AG04449 (cell line): ENCODE data around the gene OGDH.

Experiments used
- CTCF ChIA-PET: fragments of 350-600 bp; formaldehyde crosslinking; extraction: SDS; loops from one replicate; lab custom pipeline; 2021; ENCODE audit warnings: antibody characterized with exemption; lab: Yijun Ruan, JAX
- POLR2A ChIA-PET: fragments of 400-600, 350-600 bp; formaldehyde crosslinking; extraction: SDS; loops from one replicate; lab custom pipeline; 2020; ENCODE audit warnings: antibody characterized with exemption, inconsistent platforms; lab: Yijun Ruan, JAX
- DNase-seq: peaks from one replicate; pipeline ENCODE4 v3.0.0-alpha.2; 2010; ENCODE audit warnings: low read depth, low spot score
- H3K4me3 ChIP-seq: 2 replicates; pipeline ENCODE4 v1.5.1; 2011; ENCODE audit warnings: low read depth, mild to moderate bottlenecking, control low read depth, low read length
- TF ChIP-seq, protein P1 (sequence below): IDR thresholded peaks from one replicate; pipeline ENCODE4 v1.5.1; 2011; ENCODE audit warnings: mild to moderate bottlenecking, moderate library complexity, low read length, control low read depth, inconsistent platforms; ENCODE audit not compliant: insufficient read depth; ENCODE audit errors: missing control alignments

OGDH gene

DNA sequence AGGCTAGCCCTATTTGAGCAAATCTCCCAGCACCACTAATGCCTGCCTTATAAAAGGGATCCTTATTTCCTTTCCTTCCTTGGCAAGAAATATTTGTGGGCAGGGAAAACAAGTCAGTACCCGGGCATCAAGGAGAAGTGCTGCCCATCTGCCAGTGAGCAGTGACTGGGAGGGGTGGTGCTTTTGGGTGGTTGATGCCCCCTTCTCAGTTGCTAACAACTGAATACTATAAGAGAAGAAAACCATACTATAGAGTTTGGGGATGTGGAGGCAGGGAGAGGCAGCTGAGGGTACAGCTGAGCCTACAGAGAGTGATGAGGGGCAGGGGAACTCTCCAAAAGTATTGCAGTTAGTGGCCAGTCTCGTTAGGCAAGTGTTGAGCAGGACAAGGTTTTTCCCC lies 39.3 kb downstream of the OGDH start:
- DNase-seq, result no peak
- no peak overlapping the region for H3K4me3 ChIP-seq
- ChIA-PET CTCF (no interaction called here), POLR2A (no interaction called here)
- TF ChIP-seq, protein P1, sequence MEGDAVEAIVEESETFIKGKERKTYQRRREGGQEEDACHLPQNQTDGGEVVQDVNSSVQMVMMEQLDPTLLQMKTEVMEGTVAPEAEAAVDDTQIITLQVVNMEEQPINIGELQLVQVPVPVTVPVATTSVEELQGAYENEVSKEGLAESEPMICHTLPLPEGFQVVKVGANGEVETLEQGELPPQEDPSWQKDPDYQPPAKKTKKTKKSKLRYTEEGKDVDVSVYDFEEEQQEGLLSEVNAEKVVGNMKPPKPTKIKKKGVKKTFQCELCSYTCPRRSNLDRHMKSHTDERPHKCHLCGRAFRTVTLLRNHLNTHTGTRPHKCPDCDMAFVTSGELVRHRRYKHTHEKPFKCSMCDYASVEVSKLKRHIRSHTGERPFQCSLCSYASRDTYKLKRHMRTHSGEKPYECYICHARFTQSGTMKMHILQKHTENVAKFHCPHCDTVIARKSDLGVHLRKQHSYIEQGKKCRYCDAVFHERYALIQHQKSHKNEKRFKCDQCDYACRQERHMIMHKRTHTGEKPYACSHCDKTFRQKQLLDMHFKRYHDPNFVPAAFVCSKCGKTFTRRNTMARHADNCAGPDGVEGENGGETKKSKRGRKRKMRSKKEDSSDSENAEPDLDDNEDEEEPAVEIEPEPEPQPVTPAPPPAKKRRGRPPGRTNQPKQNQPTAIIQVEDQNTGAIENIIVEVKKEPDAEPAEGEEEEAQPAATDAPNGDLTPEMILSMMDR, result no peak

DNA sequence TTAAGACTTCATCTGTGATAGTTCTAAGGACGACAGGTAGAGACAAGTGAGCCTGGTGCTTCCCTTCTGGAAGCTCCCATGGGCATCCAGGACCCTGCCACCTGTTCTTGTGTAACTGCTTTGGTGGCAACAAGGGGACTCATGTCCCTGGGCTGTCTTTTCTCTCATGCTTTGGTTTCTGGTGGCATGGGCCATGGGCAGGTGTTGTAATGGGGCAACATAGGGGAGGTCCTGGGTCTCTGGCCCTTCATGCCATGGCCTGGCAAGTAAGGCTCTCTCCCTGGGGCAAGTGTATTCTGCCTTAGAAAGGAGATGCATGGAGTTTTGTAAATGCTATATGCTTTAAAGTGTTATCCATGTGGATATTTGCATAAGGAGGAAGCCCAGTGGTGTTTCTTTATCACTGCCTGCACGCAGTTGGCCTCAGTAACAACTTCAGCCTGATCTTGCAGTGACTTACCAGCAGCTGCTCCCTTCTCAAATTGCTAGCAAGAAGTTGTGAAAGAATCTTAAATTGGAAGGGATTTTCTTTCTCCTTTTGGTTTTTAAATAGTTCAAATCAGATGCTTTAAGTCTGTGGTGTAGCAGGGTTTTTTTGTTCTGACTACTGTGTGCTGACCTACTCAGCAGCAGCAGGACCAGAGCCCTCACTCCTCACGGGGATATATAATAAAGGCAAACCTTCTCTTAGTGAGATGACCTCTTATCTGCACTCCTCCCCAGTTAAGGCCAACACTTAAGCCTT lies 39.9 kb downstream of the OGDH start:
- no peak for DNase-seq

DNA sequence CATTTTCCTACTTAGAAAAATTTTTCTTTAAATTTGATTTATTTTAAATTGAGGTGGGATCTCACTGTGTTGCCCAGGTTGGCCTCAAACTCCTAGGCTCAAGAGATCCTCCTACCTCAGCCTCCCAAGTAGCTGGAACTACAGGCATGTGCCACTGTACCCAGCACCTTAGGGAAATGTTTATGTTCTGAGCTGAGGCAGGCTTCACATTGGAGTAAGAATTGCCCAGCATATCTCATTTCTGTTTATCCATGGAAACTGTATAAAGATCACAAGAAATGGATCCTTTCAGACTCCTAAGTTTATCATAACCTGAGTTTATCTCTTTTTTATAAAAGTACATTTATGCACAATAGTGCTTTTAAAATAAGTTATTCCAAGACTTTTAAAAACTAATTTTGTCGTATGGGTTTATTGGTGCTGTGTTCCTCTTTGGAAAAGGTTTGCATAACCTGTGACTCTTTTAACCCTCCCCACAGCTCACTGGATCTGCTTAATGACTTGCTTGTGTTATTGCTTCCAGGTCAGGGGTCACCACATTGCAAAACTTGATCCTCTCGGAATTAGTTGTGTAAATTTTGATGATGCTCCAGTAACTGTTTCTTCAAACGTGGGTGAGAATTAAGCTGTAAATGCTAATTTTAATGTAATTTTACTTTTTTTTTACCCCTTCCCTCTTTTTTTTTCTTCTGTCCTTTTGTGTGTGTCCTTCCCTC lies 40.7 kb downstream of the OGDH start:
- DNase-seq, result no peak
- ChIA-PET POLR2A (no interaction called here), CTCF (no interaction called here)
- H3K4me3 ChIP-seq, result no peak overlapping the region
- TF ChIP-seq, protein P1, result no peak

More for the DNA sequence above, 39.9 kb downstream of the OGDH start:
- POLR2A ChIA-PET, result no interaction called here
- TF ChIP-seq, protein P1, result no peak
- H3K4me3 ChIP-seq, result no peak overlapping the region
- CTCF ChIA-PET, result no interaction called here

DNA sequence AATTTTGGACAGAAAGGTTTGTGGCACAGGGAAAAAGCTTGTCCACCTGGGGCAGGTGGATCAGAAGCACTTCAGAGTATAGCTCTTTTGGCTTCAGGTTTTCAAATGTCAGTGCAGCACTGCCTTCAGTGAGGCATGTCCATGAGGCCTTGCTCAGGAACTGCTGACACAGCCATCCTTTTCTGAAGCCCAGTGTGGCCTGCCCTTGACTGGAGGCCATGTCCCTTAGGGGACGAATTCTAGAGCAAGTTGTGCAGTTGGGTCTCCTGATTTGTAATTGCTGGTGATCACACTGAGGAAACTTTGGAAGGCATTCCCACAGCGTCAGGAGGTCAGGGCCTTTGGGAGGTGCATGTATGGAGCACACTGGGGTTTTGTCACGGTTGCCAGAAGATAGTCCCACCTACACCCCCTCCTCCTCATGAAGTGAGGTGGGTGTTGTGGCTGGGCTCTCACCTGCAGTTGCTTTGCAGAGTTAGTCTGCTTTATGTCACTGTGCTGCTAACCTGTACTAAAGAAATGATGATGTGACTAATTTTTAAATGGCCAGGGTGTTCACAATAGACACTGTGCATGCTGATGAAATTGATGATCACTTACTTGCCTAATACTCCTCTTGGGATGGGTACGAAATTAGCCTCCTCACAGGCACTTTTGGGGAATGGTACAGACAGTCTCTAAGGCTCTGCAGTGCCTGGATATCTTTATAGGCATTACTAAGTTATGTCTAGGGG lies 41.7 kb downstream of the OGDH start:
- TF ChIP-seq, protein P1, result no peak
- H3K4me3 ChIP-seq, result no peak overlapping the region
- no peak for DNase-seq
- ChIA-PET POLR2A (no interaction called here), CTCF (no interaction called here)

DNA sequence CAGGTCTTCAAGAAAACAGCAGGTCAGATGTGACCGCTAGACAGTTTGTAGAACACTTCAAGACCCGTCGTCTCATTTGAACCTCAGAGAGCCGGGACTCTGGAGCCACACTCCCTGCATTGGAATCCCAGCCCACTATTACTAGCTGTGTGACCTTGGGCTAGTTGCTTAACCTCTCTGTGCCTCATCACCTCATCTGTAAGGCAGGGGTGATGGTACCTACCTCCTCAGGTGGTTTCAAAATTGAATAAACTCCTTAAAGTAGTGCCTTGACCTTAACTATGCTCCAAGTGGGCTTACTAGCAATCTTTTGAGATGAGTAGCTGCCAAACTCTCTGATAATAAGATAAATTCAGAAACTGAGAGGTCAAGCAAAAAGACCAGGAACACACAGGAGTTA lies 43.8 kb downstream of the OGDH start:
- ChIA-PET POLR2A (no interaction called here), CTCF (no interaction called here)
- TF ChIP-seq, protein P1, result no peak
- DNase-seq, result no peak
- H3K4me3 ChIP-seq, result no peak overlapping the region

DNA sequence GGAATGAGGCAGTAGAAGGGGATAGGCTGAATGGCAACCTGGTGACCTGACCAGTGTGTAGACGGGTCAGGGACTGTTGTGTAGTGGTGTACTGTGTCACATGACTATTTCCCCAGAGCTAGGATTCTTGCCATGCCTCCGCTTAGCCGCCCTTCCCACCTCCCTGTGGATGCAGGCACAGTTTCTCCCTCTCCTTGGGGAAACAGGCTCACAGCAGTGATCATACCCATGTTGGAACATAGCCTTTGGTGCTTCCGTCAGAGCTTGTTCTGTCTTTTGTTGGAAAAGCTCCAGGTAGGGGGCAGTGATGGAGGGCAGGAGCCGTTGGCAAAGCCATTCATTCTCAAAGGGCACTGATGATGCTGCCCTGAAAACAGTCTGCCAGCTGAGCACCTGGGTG lies 44.3 kb downstream of the OGDH start:
- no peak for DNase-seq
- ChIA-PET CTCF (interaction anchor here (0.9 kb wide), 1 partner anchor 9 kb away, joined by 3 read pairs; no protein-coding TSS in a partner anchor), POLR2A (interaction anchor here (0.6 kb wide), 1 partner anchor 24 kb away, joined by 3 read pairs; no protein-coding TSS in a partner anchor)
- TF ChIP-seq, protein P1, result no peak
- H3K4me3 ChIP-seq, result no peak overlapping the region
